Activated T-cell treated with anti-CD3 and anti-CD28 coated beads for 1 hour (primary cell): ENCODE measurements around the gene NPFF.

Source experiments
- DNase-seq: peaks from one replicate; pipeline ENCODE4 v3.0.0-alpha.2; 2020; ENCODE audit warnings: low read depth

The NPFF gene

GRCh38 chr12:53513712-53514410 lies 6.6 kb upstream of the NPFF start:
- no peak for DNase-seq

DNA sequence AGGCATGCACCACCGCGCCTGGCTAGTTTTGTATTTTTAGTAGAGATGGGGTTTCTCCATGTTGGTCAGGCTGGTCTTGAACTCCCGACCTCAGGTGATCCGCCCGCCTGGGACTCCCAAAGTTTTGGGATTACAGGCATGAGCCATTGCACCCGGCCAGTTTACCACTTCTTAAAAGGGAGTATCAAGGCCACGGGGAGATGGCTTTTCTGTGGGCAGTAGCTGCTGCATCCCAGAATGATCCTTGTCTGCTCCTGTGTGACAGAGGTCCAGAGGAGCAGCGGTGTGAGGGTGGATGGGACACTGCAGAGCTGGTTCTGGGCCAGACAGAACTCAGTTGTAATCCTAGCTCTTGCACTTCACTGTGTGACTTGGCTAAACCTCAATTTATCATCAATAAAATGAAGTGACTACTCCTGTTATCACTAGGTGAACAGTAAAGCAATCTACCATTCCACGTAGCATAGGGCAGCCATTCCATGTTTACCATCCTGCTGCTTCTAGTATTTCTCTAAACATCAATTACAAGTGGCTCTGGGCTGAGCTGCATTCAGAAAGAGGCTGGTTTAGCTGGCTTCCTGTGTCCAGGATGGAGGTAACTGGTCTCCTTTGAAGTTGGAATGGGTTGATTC lies 3.0 kb upstream of the NPFF start:
- DNase-seq = no peak

DNA sequence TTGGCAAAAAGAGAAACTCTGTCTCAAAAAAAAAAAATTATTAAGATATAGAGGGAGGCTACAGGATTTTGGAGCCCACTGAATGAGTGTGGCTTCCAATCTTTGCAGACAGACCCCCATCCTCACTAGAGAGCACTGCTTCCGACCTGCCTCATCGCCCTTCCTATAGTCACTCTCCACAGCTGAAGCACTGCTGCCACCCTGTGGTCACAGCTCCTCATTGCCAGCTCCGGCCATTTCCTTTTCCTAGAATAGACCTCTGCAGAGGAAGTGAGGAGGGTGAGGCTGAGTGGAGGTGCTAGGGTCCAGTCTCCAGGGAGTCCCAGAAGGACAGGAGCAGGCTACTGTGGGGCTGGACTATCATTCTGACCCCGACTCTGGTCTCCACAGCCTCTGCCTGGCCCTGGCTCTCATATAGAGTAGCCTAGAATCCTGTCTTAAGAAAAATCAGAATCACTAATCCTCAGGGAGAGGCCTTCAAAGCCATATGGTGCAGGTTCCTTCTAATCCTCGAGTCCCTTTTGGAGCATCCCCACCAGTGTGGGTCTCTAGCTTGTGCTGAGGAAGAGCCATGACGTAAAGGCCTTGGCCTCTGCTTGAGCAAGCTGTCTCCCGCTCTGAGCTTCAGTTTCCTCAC lies 1.4 kb upstream of the NPFF start:
- DNase-seq = peak; percentile 73

- DNase-seq = no peak
Measured at GRCh38 chr12:53507603-53507885, 260 bp upstream of the NPFF start.

- no peak for DNase-seq
Measured at GRCh38 chr12:53506450-53506785, 866 bp downstream of the NPFF start.

- no peak for DNase-seq
Measured at GRCh38 chr12:53505555-53506449, 1.5 kb downstream of the NPFF start.

DNA sequence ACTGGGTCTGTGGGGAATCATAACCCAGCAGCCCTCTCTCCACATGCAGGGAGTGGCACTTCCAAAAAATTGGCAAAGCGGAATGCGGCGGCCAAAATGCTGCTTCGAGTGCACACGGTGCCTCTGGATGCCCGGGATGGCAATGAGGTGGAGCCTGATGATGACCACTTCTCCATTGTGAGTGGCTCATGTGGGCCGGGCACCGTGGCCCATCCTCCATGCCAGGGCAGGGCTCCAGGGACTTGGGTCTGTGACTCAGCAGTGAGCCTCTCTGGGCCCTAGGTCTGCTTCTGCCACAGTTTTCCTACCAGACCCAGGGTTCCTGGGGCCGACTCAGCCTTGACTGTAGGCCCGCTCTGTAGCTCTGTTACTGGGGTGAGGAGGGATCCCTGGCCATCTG lies 2.2 kb downstream of the NPFF start:
- DNase-seq = no peak

DNA sequence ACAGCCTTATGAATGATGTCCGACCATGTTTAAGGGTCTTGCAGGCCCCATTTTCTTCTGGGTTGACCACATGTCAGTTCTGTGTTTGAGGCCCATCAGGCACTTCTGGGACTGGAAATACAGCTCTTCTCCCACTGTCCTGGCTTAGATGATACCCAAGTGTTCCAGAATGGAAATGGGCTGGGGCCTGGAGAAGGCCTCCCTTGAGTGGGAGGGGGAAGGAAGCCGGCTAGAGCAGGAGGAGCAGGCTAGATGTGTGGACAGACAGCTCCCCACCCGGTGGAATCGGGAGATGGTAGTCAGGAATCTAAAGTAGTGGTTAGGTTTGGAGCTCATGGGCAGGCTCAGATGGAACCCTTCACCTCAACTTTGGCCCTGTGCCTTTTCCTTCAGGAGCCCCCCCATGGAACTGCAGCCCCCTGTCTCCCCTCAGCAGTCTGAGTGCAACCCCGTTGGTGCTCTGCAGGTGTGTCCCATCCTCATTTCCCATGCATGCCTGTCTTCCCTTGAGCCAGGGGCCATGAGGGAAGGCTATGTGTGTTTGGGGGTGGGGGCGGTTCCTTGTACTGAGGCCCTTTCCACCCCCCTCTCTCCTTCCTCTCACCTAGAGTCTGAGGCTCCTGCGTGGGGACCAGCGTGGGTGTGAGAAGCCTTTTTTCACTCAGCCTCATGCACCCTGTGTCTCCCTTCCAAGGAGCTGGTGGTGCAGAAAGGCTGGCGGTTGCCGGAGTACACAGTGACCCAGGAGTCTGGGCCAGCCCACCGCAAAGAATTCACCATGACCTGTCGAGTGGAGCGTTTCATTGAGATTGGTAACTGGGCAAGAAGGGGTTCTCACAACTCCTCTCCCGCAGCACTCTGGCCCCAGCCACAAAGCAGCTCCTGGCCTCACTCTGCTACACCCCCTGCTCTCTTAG lies 3.0 kb downstream of the NPFF start:
- DNase-seq = no peak

DNA sequence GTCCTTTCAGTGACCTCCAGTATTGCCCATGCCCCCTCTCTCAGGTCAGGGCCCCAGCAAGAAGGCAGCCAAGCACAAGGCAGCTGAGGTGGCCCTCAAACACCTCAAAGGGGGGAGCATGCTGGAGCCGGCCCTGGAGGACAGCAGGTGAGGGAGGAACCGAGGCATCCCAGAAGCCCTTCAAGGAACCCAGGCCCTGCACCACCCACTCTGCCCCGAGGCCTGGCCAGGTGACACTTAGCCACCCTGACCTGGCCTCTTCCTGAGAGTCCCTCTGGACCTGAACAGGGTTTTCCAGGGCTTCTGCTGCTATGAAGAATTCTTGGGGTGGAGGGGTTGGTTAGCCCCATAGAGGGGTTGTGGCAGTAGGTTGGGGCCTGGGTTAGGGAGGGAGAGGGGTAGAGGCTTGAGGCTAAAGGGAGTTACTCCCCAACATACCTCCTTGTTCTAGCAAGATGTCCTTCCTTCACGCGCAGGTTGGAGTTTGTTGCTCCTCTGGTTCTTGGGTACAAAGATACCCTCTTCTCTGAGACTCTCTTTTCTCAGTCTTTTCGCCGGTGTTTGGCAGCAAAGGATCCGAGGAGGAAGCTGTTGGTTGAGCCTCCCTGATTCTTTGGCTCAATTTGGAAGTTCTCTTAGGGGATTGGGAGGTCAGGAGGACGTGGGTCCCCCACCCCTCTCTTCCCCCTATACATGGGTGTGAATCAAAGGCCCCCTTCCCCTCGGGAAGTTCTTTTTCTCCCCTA lies 4.1 kb downstream of the NPFF start:
- DNase-seq = no peak

DNA sequence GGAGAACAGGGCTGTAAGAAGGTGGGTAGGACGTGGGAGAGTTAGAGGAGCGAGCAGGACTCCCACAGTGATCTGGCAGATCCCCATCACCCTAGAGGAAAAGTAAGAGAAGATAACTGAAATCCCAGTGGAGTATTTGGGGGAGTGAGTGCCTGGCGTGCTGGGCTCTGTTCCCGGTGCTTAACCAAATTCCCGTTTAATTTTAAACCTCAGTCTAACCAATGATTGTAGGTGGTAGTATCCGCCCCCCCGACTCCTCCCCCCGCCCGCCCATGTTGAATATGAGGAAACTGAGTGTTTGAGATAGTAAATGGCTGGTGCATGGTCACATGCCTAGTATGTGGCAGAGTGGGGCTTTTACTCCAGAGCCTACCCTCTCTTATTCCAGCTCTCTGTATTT lies 5.0 kb downstream of the NPFF start:
- DNase-seq = no peak

DNA sequence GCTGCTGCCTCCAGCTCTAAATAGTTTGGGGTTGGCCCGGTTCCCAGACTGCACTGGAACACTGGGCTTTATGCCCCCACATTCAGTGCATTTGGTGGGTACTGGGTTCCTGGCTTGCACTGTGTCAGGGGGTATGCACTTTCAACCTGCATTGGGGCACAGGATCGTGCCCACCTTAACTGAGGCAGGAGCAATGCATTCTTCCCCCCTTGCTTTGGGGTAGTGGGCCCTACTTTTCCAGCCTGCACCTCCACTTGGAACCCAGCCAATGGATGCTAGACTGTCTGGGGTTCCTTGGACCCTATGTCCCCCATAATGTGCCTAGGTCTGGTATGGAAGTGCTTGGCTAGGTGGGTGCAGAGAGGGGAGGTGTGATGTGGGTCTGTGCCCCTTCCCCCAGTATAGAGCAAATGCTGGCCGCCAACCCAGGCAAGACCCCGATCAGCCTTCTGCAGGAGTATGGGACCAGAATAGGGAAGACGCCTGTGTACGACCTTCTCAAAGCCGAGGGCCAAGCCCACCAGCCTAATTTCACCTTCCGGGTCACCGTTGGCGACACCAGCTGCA lies 5.6 kb downstream of the NPFF start:
- no peak for DNase-seq

DNA sequence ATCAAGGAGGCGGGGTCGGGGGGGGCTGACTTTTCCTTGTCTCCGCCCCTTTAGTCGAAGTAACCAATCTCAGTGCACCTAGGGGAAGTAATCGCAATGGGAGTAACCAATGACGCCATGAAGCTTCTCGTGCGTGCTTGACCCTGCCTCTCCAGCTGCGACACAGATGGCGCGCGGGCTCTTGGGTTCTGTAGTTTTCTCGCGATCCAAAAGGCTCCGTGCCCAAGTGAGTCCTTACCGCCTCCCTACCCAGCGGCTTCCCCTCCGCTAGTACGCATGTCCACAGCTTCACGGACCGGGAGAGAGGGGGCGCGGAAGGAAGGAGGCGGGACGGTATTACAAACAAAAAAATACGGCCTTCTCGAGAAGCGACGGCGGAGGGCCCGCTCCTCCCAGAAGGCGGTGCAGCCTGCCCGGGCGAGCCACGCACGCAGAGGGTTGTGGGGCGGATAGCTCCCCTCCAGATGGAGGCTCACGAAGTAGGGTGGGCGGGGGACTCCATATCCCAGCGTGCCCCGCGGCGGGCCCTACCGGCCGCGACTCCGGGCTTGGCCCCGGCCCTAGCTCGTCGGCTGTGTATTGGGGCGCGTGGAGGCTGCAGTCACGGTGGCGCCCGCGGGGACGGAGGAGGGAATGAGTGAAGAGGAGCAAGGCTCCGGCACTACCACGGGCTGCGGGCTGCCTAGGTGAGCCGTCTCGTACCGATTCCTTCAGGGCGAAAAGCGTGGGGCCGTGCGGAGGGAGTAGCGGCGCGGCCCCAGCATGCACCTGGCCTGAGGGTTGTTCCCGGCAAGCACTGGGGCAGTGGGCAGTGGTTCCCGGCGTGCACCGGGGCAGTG lies 6.3 kb downstream of the NPFF start, which contains the start of gene TARBP2:
TARBP2 (plus strand) TSS at position 508 of the 839 bp plus-strand sequence; CDS start at position 634, 126 bp downstream.
- peak; percentile 96 for DNase-seq

DNA sequence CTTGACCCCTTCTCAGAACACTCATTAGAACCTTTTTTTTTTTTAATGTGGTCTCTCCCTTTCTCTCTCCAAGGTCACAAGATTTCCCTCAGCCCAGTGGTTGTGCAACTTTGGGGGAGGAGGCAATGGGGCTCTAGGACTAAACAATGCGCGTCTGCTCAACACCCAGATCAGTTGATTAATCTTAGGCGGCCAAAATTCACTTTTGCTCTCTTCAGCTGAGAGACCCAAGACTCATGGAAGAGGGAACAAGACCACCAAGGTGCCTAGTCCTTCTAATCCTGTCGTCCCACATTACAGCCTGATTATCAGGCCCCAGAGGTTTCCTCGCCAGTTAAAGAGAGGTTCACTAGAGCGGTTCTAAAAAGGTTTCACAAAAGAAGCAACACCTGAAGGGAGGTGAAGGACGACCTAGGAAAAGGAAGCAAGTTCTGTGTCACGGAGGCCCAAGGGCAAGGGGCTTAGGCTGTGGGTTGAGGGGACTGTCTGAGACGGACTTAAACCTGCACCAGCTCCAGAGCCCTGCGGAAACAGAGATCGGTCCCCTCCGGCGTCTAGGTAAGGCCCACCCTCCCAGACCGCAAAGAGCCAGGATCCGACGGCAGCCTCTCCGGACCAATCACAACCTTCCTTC lies 7.0 kb downstream of the NPFF start:
- no peak for DNase-seq

GRCh38 chr12:53499266-53500141 lies 7.8 kb downstream of the NPFF start, which contains the start of gene MAP3K12:
TSS of gene MAP3K12 (minus strand) at chr12:53499458. CDS start at chr12:53487391, 12,067 bp downstream.
- DNase-seq = peak; percentile 41

GRCh38 chr12:53498235-53498630 lies 9.1 kb downstream of the NPFF start:
- DNase-seq = no peak

- DNase-seq = no peak
Measured at GRCh38 chr12:53497461-53497860, 9.8 kb downstream of the NPFF start.

- no peak for DNase-seq
Measured at GRCh38 chr12:53496752-53497032, 10.6 kb downstream of the NPFF start.
